GM18873 (cell line): Measurements from ENCODE around the gene TPM2.

Source experiments
- ATAC-seq: cut with Tn5 transposase; IDR thresholded peaks from one replicate; pipeline ENCODE4 v1.9.1; 2021; ENCODE audit warnings: mild to moderate bottlenecking, moderate library complexity, moderate number of reproducible peaks; ENCODE audit not compliant: unreplicated experiment, low FRiP score

TPM2 gene

GRCh38 chr9:35689542-35690293 lies at the start of gene TPM2:
Gene TPM2, minus strand, starts transcription at chr9:35689925. Its CDS starts 108 bp downstream, at chr9:35689817.
- ATAC-seq: no peak

GRCh38 chr9:35738924-35739323 lies 49.2 kb upstream of the TPM2 start:
- no peak for ATAC-seq

GRCh38 chr9:35738186-35738585 lies 48.5 kb upstream of the TPM2 start:
- ATAC-seq: no peak

- no peak for ATAC-seq
These were observed 47.4 kb upstream of the TPM2 start for GRCh38 chr9:35737143-35737542.

- no peak for ATAC-seq
These were observed 46.5 kb upstream of the TPM2 start for GRCh38 chr9:35736201-35736633.

- ATAC-seq: no peak
These were observed 44.4 kb upstream of the TPM2 start for GRCh38 chr9:35734096-35734495.

- no peak for ATAC-seq
These were observed 43.2 kb upstream of the TPM2 start for GRCh38 chr9:35732800-35733541.

- peak; percentile 83 for ATAC-seq
These were observed 42.6 kb upstream of the TPM2 start, which contains the start of the genes CREB3 and TLN1 for GRCh38 chr9:35732185-35732799. Gene CREB3, plus strand, starts transcription at chr9:35732666. Its CDS starts 107 bp downstream, at chr9:35732773. Gene TLN1, minus strand, starts transcription at chr9:35732195. Its CDS starts 6,501 bp downstream, at chr9:35725694.

GRCh38 chr9:35731415-35732184 lies 41.9 kb upstream of the TPM2 start:
- ATAC-seq: no peak

- ATAC-seq: no peak
These were observed 40.7 kb upstream of the TPM2 start for GRCh38 chr9:35730486-35730854.

- no peak for ATAC-seq
These were observed 40.2 kb upstream of the TPM2 start for GRCh38 chr9:35729700-35730485.

- no peak for ATAC-seq
These were observed 39.4 kb upstream of the TPM2 start for GRCh38 chr9:35729101-35729500.

- ATAC-seq: no peak
These were observed 38.6 kb upstream of the TPM2 start for GRCh38 chr9:35728041-35728971.

GRCh38 chr9:35727676-35728040 lies 37.9 kb upstream of the TPM2 start:
- ATAC-seq: no peak

- no peak for ATAC-seq
These were observed 37.2 kb upstream of the TPM2 start for GRCh38 chr9:35726931-35727330.

- ATAC-seq: no peak
These were observed 35.6 kb upstream of the TPM2 start for GRCh38 chr9:35725362-35725761.

- ATAC-seq: no peak
These were observed 34.2 kb upstream of the TPM2 start for GRCh38 chr9:35723908-35724307.

GRCh38 chr9:35723426-35723825 lies 33.7 kb upstream of the TPM2 start:
- no peak for ATAC-seq

- ATAC-seq: no peak
These were observed 29.8 kb upstream of the TPM2 start for GRCh38 chr9:35719546-35719945.
